ENCODE data around the gene CTIF.

Gene CTIF

DNA sequence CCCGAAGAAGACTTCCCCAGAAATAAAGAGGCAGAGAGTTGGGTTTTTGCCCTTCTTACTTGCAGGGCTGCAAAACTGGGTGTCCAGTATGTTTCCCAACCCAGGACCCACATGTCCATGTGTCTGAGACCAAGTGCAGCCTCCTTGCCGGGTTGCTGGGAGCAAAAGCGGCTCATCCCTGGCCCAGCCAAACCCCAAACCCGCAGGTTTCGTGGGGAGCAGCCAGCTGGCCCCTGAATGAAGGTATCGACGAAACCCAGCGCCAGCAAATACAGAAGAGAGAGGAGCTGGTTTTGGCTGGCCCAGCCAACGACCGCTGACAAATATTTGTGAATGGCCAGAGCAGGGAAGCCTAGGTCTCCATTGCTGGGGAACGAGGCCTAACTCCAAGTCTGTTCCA, 214.9 kb downstream of the CTIF start:
- DNase-seq (ENCODE audit: low read depth) = no peak

DNA sequence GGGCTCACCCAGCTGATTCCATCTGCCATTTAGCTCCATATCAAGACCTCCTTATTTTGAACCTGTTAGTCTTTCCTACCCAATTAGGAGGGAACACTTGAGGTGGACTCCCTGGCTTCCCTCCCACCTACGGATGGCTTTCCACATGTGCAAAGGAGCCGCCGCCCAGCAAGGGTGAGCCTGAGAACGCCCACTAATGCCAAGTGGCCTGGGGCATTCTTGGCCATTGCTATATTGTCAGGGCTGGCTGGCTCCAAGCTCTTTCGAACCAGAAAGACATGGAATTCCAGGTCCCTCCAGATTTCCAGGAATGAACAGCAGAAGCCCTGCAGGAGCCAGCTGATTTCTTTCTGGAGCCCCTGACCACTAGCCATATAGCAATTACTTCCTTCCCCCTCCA, 215.7 kb downstream of the CTIF start:
- no peak for DNase-seq (ENCODE audit: low read depth)

DNA sequence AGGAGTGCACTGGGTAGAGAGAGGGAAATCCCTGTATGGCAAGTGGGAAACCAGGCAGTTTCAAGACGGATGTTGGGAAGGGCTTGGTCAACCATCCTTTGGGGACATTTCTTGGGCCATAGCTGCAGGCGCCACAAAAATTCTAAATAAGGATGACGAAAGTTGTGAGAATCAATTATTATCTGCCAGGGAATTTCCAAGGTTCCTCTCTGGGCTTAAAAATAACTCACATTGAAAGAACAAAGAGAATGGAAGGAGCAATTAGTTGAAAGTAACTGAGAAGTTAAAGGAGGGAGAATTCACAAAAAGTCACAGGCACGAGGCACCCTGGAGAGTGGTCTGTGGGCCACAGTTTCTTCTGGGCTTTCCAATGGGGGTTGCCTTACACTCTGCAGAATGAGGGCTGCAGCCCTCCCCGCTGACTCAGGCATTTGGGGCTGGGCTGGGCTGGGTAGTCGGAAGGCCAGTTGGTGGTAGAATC, 216.2 kb downstream of the CTIF start:
- DNase-seq (ENCODE audit: low read depth) = no peak

DNA sequence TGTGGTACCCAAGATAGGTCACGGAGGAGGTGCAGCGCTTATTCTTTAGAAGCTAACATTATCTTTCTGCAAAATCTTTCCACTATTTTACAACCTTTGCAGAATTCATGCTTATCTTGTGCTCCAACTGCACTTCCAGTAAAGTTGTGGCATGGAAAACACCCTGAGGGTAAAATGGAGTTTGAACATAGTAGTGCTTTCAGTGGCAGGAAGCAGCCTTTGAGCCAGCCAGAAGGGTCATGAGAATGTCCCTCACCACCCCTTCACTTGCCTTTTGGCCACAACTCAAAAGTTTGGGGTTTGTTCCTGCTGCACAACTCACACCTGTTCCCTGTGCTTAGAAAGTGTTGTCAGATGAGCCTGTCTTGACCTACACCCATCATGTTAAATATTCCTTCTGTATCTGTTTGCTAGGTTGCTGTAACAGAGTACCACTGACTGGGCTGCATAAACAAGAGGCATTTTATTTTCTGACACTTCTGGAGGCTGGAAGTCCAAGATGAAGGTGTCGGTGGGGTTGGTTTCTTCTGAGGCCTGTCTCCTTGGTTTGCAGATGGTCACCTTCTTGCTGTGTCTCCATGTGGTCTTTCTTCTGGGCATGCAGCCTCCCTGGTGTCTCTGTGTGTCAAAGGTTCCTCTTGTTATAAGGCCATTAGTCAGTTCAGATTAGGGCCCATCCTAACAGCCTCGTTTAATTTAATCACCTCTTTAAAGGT, 217.8 kb downstream of the CTIF start:
- no peak for DNase-seq (ENCODE audit: low read depth)

GRCh38 chr18:48757367-48757766, 218.5 kb downstream of the CTIF start:
- no peak for DNase-seq (ENCODE audit: low read depth)

GRCh38 chr18:48757906-48758305, 219.1 kb downstream of the CTIF start:
- no peak for DNase-seq (ENCODE audit: low read depth)

DNA sequence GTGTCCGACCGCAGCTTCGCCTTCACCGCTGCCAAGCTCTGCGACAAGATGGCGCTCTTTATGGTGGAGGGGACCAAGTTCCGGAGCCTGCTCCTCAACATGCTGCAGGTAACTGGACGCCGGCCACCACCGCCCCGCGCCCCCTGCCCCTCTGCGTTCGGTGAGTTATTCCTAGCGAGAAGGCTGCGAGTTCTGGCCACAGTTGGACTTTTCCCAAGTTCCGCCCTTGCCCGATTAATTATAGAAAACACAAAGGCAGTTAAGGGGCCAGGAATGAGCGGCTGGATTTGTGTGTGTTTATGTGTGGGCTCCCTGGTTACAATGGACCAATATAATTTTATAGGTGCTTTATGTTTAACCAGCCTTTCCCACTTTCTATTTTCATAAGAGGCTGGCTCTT, 222.8 kb downstream of the CTIF start:
- no peak for DNase-seq (ENCODE audit: low read depth)

DNA sequence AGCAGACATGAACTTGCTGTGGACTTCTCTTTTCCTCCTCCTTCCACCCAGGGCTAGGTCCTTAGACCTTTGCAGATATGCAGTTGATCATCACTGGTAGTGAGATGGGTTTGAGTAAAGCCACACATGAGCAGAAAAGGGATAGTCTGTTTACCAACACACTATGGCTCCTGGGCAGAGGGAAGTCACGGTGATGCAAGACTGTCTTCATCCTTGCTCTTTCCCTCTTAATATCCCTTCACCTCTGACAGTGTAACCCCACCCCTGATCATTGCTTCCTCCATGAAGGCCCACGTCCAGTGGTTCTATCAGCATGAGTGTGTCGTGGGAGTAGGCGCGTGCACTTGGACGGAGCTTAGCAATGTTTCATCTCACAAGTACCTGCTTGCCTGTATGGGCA, 223.2 kb downstream of the CTIF start:
- no peak for DNase-seq (ENCODE audit: low read depth)

DNA sequence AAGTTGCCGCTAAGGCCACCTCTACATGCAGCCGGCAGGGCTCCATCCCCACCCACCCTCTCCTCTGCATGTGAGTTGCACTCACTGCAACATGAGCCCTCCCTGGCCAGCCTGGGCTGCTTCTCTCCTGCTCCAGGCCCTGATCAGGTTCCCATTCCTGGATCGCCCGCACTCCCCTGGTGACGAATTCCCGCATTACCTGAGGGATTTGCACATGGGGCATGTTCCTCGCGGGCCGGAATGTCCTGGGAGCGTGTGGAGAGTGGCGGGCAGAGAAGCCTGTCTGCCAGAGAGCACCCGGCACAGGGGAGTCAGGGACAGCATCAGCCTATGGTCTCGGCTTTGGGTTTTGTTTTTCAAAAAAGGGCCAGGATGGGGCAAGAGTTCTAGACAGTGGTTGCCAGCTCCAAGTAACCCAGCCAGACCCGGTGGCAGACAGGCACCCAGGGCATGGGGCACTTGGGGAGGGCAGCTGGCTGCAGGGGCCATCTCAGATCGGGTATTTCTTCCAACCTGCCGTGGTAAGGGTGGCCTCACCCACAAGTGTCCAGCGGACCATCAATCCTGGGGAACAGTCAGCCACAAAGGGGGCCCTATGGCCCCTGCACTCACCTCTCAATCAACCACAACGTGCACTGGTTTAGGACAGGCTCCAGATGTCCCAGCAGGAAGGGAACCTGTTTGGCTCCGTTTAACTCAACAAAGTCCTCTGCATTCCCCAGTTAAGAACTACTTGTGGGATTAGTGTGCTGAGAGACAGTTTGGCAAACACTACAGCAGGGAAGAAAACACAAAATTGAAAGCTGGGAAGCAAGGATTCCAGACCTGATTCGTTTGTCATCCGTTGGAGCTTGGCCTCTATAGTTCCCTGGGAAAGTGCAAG, 224.2 kb downstream of the CTIF start:
- DNase-seq (ENCODE audit: low read depth) = no peak

DNA sequence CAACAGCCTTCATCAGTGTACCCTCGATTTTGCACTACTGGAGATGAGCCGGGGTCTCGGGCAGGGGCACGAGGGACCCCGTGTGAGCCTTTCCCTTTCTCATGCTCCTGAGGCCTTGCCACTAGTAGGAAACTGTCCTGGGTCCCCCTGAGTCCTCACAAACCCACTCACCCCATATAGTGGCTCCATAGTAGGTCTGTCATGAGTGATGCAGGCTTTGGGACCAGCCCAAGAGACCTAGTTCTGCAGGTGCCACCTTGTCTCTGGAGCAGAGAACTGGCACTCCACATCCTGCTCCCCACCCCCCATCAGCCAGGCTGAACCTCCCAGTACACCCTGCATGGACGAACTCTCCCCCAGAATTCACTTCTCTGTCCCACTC, 224.9 kb downstream of the CTIF start:
- no peak for DNase-seq (ENCODE audit: low read depth)

DNA sequence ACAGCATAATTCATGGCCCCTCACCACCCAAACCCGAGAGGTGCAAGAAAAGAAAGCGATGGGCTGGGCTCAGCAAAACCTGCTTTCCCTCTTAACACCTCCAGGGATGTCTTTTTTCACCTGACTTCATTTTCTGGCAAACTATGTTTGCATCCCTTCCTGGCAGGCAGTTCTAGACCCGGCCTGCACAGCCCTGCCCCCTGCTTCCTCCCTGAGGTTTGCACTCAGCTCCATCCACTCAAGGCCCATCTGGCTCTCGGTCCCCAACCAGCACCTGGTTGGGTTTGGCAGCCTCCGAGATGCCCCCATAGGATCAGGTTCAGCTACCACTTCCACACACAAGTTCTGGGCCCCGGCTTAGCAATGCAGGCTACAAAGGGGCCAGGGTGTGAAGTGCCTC, 226.2 kb downstream of the CTIF start:
- DNase-seq (ENCODE audit: low read depth) = no peak

DNA sequence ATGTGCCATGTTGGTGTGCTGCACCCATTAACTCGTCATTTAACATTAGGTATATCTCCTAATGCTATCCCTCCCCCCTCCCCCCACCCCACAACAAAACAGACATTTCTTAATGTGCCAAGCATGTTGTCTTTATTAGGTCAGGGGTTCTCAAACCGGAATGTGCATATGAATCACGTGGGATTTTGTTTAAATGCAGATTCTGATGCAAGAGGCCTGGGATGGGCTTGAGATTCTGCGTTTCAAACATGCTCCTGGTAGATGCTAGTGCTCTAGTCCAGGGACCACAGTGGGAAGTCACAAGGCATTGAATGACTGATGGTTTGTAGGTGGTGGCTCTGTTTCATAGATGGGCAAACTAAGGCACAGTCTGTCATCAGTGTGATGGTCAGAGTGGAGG, 227.2 kb downstream of the CTIF start:
- no peak for DNase-seq (ENCODE audit: low read depth)

DNA sequence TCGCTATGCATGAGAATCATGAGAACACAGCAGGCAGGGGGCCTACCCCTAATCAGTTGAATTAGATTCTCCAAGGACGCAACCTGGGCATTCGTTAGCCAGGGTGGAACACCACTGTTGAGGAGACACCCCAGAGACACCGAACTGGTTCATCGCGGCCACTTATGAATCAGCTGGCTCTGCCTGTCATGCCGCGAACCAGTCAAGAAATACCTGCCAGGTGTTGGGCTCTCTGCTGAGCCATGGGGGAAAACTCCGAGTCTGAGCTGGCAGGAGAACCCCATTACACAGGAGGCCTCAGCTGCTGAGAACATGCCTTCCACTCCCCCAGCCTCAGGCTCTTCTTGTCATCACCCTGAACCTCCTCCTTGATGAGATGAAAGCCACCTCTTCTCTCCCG, 227.7 kb downstream of the CTIF start:
- DNase-seq (ENCODE audit: low read depth) = no peak

DNA sequence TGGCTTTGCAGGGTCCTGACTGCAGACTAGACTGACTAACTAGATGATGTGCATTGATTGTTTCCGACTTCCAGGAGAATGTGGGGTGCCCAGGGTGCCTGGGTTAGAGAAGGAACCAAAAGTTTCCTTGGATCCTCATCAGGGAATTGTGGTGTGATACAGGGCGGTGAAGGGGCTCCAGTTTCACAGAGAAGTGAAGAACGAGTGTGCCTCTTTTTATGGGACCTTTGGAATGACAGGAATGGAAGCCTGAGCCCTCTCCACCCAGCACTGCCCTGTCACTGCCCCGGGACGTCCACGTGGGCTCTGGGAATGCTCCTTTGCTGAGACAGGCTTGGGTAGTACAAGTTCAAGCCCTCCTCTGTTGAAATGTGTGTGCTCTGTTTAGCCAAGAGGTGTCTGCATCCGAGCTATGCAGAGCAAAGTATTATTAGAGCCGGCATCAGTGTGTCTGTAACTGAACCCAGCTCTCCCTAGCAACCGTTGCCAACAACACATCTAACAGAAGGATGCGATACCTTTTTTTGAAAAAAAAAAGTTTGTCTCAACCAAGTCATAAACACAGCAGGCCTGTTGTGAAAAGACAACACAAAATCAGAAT, 228.4 kb downstream of the CTIF start:
- DNase-seq (ENCODE audit: low read depth) = no peak

DNA sequence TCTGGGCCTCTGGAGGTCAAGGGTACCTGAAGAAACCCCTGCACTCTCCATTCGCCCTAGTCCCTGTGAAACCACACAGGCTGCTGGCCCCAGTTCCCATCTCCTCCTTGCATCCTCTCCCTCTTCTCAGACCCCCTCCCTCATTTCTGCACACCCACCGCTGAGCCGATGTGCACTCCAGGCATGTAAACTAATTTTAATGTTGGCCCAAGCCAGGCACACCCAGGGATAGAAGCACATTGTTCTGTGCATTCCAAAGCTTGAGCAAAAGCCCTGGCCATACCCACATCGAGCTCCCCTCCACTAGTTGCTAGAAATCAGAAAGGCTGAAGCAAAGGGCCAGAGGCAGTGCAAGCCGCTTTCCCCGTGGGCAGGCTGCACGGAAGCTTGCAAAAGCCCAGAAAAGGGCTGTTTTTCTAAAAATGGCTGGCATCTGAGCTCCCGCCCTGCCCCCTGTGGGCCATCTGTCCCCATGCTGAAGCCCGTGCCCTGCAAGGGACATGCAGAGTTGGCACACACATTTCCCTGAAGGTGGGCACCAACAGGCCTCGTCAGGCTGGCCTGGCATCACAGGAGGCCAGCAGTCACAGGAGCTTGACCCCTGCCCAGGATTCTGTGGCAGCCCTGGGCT, 230.3 kb downstream of the CTIF start:
- no peak for DNase-seq (ENCODE audit: low read depth)

DNA sequence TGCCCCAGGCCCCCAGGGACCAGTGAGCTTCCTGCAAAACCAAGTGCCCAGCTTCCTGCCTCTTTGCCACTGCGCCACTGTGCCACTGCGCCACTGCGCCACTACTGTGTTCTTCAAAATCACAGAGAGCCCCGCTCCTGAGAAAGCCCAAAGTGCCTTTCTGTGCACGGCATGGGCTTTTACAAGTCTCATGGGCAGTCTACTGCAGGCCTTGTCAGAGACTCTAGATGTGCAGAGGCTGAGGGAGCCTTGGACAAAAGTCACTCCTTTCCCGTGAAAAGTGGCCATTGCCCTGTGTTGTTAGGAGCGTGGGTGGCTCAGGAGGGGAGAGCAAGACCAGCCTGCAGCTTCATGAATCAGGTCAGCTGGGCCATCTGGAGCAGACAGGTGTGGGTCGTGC, 231.4 kb downstream of the CTIF start:
- DNase-seq (ENCODE audit: low read depth) = no peak

- DNase-seq (ENCODE audit: low read depth) = no peak
These were observed 233.0 kb downstream of the CTIF start for GRCh38 chr18:48771641-48772375.

GRCh38 chr18:48772457-48772856, 233.6 kb downstream of the CTIF start:
- DNase-seq (ENCODE audit: low read depth) = no peak

- DNase-seq (ENCODE audit: low read depth) = no peak
These were observed 235.0 kb downstream of the CTIF start for GRCh38 chr18:48773821-48774220.

- no peak for DNase-seq (ENCODE audit: low read depth)
These were observed 236.1 kb downstream of the CTIF start for GRCh38 chr18:48774941-48775340.

DNA sequence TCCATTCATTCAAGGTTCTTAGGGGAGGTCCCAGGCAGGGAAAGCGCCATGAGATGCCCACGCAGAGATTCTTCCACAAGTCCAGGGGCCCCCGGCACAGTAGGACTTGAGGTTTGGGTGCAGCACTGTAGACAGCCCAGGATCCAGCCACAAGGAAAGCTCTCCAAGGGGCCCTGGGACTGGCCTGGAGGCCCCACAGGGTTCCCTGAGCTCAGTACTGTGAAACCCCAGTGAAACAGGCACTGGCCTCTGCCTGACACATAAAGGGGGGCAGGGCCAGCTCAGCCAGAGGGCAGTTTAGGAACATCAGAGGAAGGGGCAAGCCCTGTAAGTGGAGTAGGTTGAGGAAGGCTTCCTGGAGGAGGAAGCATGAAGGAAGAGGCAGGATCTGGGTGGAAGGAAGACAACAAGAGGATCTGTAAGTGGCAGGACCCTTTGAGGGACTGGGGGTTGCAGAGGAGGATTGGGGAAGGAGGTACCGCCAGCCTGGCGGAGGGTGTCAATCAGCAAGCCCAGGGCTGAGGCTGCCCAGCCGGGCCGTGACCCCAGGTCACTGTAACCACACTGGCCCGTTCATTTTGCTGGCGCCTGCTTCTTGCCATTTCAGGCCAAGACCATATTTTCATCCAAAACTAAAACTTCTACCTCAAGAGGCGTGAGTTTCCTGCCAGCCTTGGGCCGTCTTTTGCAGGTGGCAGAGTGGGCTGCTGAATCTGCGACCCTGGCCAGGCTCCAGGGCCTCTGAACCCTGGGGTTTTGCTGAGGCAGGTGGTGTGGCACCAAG, 236.7 kb downstream of the CTIF start:
- DNase-seq (ENCODE audit: low read depth) = no peak

All from HS-5 (cell line).